Measurements from ENCODE around the gene MMP11.
A peak's percentile ranks its signal among the peaks of the same experiment; 100 is the strongest.
"Not testable (repeated sequence)": the region's sequence is repeated elsewhere in the genome, so short reads cannot be mapped to it uniquely, and the experiment has no call there.

MMP11 gene

GRCh38 chr22:23772649-23773473, at the start of gene MMP11:
TSS of gene MMP11 (plus strand) at chr22:23772849. CDS start at chr22:23772871, 22 bp downstream.
- no peak for DNase-seq (ENCODE audit: extremely low read depth in 1 of 2, low read depth in 1 of 2)

GRCh38 chr22:23728108-23728507, 44.5 kb upstream of the MMP11 start:
- DNase-seq (ENCODE audit: extremely low read depth in 1 of 2, low read depth in 1 of 2) = not testable (repeated sequence)

- no peak for DNase-seq (ENCODE audit: extremely low read depth in 1 of 2, low read depth in 1 of 2)
These were observed 35.0 kb upstream of the MMP11 start for GRCh38 chr22:23737696-23738095.

GRCh38 chr22:23742505-23743264, 30.0 kb upstream of the MMP11 start:
- no peak for DNase-seq (ENCODE audit: extremely low read depth in 1 of 2, low read depth in 1 of 2)

GRCh38 chr22:23743303-23743705, 29.3 kb upstream of the MMP11 start:
- no peak for DNase-seq (ENCODE audit: extremely low read depth in 1 of 2, low read depth in 1 of 2)

- no peak for DNase-seq (ENCODE audit: extremely low read depth in 1 of 2, low read depth in 1 of 2)
These were observed 28.6 kb upstream of the MMP11 start for GRCh38 chr22:23744001-23744400.

- DNase-seq (ENCODE audit: extremely low read depth in 1 of 2, low read depth in 1 of 2) = no peak
These were observed 28.2 kb upstream of the MMP11 start for GRCh38 chr22:23744485-23744884.

- no peak for DNase-seq (ENCODE audit: extremely low read depth in 1 of 2, low read depth in 1 of 2)
These were observed 26.9 kb upstream of the MMP11 start for GRCh38 chr22:23745791-23746190.

GRCh38 chr22:23749841-23750301, 22.8 kb upstream of the MMP11 start:
- DNase-seq (ENCODE audit: extremely low read depth in 1 of 2, low read depth in 1 of 2) = no peak

GRCh38 chr22:23750367-23750713, 22.3 kb upstream of the MMP11 start:
- DNase-seq (ENCODE audit: extremely low read depth in 1 of 2, low read depth in 1 of 2) = no peak

GRCh38 chr22:23750714-23751440, 21.8 kb upstream of the MMP11 start, which contains the start of gene ZNF70:
TSS of gene ZNF70 (minus strand) at chr22:23751112. CDS start at chr22:23745140, 5,972 bp downstream.
- DNase-seq (ENCODE audit: extremely low read depth in 1 of 2, low read depth in 1 of 2) = peak; percentile 66 to 82

- DNase-seq (ENCODE audit: extremely low read depth in 1 of 2, low read depth in 1 of 2) = no peak
These were observed 21.1 kb upstream of the MMP11 start for GRCh38 chr22:23751441-23751996.

- DNase-seq (ENCODE audit: extremely low read depth in 1 of 2, low read depth in 1 of 2) = no peak
These were observed 20.5 kb upstream of the MMP11 start for GRCh38 chr22:23752090-23752691.

GRCh38 chr22:23752750-23753149, 19.9 kb upstream of the MMP11 start:
- DNase-seq (ENCODE audit: extremely low read depth in 1 of 2, low read depth in 1 of 2) = no peak

GRCh38 chr22:23753385-23753784, 19.3 kb upstream of the MMP11 start:
- DNase-seq (ENCODE audit: extremely low read depth in 1 of 2, low read depth in 1 of 2) = no peak

GRCh38 chr22:23754220-23754919, 18.3 kb upstream of the MMP11 start, which contains the start of gene VPREB3:
TSS of gene VPREB3 (minus strand) at chr22:23754425. CDS start at chr22:23754363, 62 bp downstream.
- DNase-seq (ENCODE audit: extremely low read depth in 1 of 2, low read depth in 1 of 2) = no peak

- no peak for DNase-seq (ENCODE audit: extremely low read depth in 1 of 2, low read depth in 1 of 2)
These were observed 17.5 kb upstream of the MMP11 start for GRCh38 chr22:23754980-23755636.

GRCh38 chr22:23755711-23756110, 16.9 kb upstream of the MMP11 start:
- no peak for DNase-seq (ENCODE audit: extremely low read depth in 1 of 2, low read depth in 1 of 2)

GRCh38 chr22:23756891-23757290, 15.8 kb upstream of the MMP11 start:
- DNase-seq (ENCODE audit: extremely low read depth in 1 of 2, low read depth in 1 of 2) = no peak

All from stimulated activated CD8-positive, alpha-beta memory T cell treated with anti-CD3 and anti-CD28 coated beads, Interleukin-7, amount 100 ng/mL, for 48 hours (primary cell).